ENCODE measurements around the gene PRSS56.
"Not testable (repeated sequence)": the region's sequence is repeated elsewhere in the genome, so short reads cannot be mapped to it uniquely, and the experiment has no call there.

The PRSS56 gene

DNA sequence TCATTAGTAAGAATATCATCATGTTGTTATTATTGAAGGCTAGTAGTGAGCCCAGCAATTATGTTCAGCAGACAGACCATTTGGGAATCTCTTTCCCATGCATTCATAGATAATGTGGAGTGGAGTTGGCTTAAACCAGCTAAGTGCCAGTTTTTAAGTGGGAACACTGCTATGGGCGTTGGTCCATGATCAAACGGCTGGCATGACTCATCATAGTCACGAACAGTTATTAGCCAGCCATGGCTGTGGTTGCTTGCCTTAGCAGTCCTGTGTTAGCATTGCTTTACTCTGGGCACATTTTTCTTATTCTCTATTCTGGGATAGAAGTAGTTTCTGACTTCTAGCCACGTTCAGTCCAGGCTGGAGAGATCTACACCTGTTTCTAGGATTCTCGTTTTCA is 48.0 kb downstream of the PRSS56 start:
- in situ Hi-C loops (cut with HindIII; ENCODE audit: low sequenced_read_pairs) = no loop called here

DNA sequence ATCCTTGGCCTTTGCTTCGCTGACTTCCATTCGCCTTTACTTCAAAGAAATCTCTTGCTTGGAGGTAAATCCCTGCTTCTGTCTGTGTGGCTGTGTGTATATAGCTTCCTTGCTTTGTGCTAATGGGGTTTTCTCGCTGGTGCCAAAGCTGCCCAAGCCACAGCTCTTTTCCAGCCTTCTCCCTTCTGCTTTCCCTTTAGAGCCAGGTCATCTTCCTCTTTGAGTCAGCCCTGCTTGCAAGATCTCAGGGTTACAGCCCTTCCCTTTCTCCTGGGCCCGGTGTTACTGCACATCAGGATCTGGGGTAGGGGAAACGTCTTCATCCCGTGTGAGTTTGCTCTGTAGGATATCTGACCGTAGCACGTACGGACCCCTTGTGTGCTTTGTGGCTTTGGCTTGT is 49.4 kb downstream of the PRSS56 start:
- in situ Hi-C loops (cut with HindIII; ENCODE audit: low sequenced_read_pairs) = no loop called here

DNA sequence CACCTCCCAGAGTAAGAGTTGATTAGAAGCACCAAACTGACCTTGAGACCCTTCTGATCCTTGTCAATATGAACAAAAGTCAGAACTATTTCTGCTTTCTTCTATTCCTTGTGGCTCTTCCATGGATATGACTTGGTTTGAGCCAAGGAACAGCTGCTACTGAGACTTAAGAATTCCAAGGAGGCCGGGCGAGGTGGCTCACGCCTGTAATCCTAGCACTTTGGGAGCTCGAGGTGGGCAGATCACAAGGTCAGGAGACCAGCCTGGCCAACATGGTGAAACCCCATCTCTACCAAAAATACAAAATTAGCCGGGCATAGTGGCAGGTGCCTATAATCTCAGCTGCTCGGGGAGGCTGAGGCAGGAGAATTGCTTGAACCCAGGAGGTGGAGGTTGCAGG is 50.3 kb downstream of the PRSS56 start:
- in situ Hi-C loops (cut with HindIII; ENCODE audit: low sequenced_read_pairs) = not testable (repeated sequence)

DNA sequence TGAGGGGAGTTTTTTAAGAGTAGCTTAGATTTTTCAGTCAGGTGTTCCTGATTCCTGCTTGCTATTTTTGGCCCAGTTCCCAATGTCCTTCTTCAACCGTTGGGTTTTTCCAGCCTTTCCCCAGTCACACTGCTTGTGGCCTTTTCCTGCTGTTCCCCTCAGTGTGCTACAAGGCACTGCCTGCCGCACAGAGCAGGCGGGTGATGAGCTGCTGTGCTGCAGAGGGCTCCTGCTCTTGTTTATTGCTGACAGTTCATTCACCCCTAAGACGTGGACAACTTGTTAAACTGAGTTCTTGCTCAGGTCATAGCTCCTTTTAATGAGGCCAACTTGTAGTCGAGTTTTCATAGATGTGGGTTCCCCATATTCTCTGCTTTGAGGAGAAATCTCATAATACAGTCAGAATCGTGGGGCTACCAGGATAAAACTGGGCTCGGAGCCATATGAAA is 50.9 kb downstream of the PRSS56 start:
- in situ Hi-C loops (cut with HindIII; ENCODE audit: low sequenced_read_pairs) = no loop called here

DNA sequence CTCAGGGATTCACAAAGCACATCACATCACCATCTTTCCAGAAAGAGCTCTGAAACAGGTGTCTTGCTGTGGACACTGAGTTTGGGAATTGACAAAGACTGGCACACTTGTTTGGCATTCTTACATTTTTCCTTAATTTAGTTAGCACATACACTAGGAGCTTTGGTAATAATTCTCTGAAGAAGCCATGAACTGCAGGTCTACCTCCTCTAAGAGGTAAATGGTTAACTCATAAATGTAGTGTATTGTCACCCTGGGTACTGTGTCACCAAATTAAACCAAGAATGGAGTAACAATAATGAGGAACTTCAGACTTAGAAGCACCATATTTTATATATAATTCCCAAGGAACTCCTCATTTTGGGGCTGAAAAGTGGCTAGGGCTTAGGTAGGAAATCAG is 52.9 kb downstream of the PRSS56 start:
- in situ Hi-C loops (cut with HindIII; ENCODE audit: low sequenced_read_pairs) = no loop called here

GRCh38 chr2:232573771-232574435 is 53.7 kb downstream of the PRSS56 start:
- in situ Hi-C loops (cut with HindIII; ENCODE audit: low sequenced_read_pairs) = no loop called here

- in situ Hi-C loops (cut with HindIII; ENCODE audit: low sequenced_read_pairs) = no loop called here
Measured at GRCh38 chr2:232574674-232575403, 54.7 kb downstream of the PRSS56 start.

All from endothelial cell of hepatic sinusoid (primary cell).